GM19025 (cell line): Measurements from ENCODE around the gene SPNS3.

Source experiments
- ATAC-seq: cut with Tn5 transposase; IDR thresholded peaks from one replicate; pipeline ENCODE4 v1.9.1; 2021; ENCODE audit warnings: mild to moderate bottlenecking, low read depth, moderate library complexity; ENCODE audit not compliant: unreplicated experiment

Gene SPNS3

DNA sequence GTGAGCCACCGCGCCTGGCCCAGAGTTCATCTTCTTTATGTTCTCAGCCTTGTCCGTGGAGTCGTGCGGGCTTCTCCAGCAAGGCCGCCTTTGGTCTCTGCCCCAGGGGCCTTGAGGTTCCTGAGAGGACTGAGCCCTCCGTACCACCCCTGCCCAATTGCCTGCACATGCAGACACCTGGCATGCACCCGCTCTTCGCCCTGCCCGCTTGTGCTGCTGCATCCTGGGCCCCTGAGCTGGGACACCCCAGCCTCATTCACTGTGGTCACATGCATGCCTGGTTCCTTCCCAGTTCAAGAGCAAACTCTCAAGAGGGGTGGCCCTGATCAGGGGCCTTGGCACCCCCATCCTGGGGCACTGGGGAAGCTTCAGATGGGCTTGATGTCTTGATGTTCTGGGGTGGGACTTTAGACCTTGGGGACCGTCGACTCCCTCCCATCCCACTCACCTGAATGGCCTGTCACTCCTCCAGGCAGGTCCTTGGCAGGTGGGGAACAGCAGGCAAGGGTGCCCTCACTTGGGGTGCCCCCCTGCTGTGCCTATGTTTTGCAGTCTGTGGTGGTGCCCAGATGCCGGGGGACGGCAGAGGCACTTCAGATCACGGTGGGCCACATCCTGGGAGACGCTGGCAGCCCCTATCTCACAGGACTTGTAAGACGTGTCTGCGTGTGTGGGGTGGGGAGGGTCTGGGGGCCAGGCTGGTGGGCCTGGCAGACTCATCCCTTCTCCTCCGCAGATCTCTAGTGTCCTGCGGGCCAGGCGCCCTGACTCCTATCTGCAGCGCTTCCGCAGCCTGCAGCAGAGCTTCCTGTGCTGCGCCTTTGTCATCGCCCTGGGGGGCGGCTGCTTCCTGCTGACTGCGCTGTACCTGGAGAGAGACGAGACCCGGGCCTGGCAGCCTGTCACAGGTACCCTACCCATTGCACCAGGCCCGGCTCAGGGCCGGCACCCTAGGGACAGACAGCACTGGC lies 52.2 kb downstream of the SPNS3 start:
- no peak for ATAC-seq

GRCh38 chr17:4487296-4487695 lies 53.6 kb downstream of the SPNS3 start:
- ATAC-seq = no peak

- ATAC-seq = no peak
Measured at GRCh38 chr17:4487820-4488716, 54.3 kb downstream of the SPNS3 start.

DNA sequence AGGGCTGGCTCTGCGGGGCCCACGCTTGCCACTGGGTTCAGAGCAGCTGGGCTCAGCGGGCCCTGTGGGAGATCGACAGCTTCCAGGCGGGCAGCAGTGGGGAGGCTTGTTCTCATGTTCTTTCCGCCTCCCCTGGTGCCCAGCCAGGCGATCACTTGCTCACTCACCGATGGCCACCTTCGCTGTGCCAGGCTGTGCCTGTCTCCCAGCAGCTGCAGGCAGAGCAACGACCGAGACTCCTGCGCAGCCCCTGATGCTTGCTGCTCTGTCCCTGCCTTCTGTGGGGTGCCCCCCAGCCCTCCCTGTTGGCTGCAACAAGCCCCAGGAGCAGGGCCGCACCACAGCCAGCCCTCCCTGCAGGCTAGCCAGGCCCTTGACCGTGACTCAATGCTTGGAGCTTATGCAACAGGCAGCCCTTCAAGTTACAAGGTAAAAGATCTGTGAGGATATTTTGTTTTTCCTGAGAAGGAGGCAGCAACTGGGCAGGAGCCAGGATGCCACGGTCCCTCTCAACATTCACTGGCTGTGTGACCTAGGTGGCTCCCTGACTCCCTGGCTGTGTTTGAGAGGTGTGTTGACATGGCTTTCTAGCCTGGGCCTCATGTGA lies 55.4 kb downstream of the SPNS3 start:
- no peak for ATAC-seq

DNA sequence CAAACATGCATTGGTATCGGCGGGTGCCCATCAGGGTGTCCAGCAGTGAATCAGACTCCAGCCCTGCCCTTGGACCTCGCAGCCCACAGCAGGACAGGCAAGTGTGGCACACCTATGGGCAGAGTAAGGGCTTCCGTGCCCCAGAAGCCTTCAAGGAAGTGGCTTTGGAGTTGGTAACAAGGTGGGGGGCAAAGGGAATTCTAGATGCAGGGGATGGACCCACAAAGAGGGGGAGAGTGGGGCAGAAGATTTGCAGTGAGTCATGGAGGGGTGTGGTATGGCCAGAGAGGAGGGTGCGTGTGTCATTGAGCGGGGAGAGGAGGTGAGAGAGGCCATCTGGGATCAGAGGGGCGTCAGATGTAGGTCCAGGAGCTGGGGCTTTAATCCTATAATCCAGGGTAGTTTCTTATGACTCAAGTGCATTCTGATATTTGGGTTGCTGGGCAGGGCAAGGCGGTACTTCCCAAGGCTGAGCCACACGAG lies 56.4 kb downstream of the SPNS3 start:
- no peak for ATAC-seq

DNA sequence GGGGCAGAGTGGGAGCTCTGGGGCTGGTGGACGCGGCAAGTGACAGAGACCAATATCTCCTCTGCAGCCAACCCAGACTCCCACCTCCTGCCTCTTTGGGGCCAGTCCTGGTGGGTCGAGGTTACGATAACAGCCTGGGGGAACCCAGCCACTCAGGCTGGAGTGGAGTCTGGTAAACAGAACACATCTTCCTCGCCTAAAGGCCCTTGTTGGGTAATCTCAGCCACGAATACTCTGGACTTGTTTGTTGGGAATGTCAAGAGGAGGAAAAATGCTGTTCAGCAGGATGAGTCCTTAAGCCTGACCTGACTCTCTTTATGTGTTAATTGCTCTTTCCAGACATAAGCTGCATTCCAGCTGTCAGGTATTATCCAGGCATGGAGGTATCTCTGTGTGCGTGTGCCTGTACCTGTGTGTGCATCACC lies 56.9 kb downstream of the SPNS3 start:
- ATAC-seq = no peak

DNA sequence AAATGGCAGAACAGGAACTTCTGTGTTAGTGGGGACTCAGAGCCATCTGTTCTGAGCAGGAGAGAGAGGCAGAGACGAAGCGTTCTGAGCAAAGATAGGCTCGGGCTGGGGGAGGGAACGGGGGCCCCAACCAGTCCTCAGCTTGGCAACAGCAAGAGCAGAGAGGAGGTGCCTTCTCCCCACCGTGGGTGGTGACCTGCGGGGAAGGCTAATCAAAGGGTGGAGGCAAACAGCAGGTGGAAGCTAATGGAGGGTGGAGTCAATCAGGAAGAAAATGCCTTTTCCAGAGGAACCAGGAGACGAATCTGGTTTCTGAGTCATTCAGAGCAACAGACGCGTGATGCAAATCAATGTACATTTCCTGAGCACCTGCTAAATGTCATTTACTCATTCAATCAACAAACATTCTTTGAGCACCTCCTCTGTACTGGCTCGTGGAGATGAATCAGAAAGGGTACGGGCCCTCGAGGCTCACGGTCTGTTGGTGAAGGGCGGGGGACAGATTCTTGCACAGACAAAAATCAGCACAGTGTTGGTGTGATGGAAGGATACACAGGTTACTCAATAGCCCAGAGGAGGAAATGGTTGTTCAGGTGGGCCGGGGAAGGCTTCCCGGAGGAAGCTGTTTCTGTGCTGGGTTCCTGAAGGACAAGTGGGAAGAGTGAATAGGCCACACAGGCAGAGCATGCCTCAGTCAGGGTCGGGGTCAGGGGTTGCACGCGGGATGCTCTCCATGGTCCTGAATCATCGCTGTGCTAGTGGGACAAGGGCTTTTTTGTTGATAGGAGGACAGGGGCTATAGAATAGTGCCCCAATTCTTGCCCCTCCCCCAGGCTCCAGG lies 59.2 kb downstream of the SPNS3 start:
- ATAC-seq = no peak

DNA sequence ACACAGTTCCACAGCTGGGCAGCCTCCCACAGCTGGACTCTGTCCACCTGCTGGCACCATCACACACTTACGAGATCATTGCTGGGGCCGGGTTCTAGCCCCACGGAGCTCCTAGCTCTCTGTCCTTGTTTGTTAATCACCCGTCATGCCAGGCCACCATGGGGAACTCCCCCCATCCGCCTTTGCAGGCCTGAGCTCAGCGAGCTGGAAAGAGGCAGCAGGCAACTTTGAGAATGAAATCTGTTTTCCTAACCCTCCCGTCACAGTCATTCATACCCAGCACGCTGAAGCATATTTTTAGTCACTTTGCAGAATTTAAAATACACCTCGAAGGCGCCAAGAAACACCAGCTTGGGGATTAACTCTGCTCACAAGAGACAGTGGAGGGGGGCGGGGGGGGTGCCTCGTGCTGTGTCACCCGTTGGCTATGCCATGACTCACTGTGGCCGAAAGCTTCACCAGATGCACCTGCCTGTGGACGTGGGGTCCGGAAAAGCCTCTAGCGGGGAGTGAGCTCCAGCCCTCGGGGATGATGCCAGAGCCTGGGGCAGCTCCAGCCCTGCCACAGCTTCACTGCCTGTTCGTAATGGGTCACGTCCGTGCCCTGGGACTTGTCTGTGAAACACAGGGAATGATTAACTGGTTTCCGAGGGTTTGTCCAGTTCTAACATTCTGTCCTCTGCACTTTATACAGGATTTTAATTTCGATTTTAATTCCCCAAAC lies 63.5 kb downstream of the SPNS3 start:
- no peak for ATAC-seq

DNA sequence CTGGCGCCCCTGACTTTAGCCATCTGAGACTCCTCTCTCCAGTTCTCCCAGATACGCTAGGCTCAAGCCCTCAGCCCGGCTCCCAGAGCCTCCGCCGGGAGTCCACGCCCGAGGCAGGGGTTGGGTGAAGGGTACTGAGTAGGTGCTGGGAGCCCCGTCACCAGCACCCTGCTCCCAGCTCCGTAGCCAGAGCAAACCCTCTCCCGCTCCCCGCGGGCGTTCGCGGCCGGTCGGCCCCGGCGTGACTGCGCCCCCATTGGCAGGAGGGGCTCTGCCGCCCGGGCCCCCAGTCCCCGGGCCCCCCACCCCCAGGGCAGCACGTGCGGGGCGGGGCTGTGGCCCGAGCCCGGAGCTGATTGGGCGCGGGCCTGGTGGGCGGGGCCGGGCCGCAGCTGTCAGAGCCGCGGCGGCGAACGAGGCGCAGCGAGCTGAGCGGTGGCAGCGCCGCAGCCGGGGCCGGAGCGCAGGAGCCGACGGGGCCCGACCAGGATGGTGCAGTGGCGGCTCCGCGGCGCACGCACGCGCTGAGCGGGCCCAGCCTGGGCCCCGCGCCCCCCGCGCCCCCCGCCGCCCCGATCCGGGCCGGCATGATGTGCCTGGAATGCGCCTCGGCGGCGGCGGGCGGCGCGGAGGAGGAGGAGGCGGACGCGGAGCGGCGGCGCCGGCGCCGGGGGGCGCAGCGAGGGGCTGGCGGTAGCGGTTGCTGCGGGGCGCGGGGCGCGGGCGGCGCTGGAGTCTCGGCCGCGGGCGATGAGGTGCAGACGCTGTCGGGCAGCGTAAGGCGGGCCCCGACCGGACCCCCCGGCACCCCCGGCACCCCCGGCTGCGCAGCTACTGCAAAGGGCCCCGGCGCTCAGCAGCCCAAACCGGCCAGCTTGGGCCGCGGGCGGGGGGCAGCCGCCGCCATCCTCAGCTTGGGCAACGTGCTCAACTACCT lies 65.0 kb downstream of the SPNS3 start, which contains the start of gene SPNS2:
SPNS2 (plus strand) TSS at position 421 of the 937 bp plus-strand sequence; CDS start at position 588, 167 bp downstream.
- ATAC-seq = no peak

- ATAC-seq = no peak
Measured at GRCh38 chr17:4499431-4500190, 65.9 kb downstream of the SPNS3 start.

DNA sequence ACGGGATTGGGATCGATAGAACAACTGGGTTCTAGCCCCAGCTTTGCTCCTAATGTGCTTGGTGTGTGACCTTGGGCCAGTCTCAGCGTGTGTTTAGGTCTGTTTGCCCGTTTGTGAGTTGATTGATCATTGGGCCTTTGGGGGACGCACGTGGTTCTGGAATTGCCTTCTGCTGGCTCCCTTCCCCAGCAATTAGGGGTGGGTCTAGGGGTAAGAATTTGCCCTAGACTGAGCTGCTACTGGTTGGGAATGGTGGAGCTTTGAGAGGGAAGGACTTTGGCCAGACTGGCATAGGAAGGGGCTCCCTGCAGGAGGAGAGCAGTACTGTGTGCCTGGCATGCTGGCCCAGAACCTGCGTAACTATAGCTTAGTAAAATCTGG lies 66.4 kb downstream of the SPNS3 start:
- no peak for ATAC-seq

DNA sequence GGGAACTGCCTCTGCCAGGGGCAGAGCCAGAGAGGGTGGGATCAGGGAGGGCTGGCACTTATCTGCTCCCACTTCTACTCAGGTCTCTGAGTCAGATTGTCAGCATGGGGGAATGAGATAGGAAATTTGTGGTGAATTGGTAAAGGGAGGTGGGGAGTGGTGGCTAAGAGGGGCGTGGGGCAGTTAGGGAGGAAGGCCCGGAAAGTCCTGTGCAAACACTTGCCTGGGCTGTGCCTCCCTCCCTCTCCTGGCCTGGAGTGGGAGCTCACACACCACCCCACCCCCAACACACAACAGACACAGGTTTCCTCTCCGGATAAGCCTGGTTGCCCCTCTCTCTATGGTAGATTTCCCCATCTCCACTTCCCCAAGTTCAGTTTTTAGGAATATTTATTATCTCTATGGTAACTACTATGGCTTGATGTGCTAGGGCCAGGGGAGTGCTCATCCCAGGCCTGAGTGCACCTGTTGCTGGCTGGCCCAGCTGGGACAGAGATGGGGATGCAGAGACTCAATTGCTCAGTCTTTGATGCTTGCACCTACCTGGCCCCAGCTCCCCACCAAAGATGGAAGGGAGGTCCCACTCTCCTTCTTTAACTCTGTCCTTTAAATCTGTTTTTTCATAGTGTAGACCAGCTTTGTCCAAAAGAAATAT lies 67.7 kb downstream of the SPNS3 start:
- ATAC-seq = no peak

DNA sequence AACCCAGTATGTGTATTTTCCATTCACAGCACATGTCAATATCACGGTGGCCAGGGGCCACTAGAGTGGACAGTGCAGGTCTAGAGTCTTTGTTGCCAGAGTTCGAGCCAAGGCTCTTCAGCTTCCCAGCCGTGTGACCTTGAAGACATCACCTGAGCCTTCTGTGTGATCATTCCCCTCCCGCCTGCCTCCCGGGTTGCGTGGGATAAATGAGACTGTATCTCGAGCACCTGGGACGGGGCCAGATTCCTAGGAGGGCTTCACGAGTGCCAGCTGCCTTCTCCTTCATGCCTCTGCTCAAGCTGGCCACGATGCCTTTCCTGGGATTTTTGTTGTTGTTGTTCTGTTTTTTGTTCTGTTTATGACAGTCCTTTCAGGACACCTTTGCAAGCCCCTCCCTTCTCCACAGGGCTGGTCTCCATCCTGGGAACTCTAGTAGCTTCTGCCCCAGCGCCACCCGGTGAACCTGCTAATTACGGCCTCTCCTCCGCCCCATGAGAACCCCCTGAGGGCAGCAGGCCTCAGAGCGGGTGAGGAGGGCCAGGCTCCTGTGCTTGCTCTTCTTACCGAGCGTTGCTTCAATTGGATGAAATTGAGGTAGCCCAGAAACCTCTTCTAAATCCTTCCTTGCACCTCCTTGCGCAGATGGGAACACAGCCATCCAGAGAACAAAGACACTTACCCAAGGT lies 68.9 kb downstream of the SPNS3 start:
- ATAC-seq = no peak

GRCh38 chr17:4503283-4504025 lies 69.7 kb downstream of the SPNS3 start:
- ATAC-seq = no peak

DNA sequence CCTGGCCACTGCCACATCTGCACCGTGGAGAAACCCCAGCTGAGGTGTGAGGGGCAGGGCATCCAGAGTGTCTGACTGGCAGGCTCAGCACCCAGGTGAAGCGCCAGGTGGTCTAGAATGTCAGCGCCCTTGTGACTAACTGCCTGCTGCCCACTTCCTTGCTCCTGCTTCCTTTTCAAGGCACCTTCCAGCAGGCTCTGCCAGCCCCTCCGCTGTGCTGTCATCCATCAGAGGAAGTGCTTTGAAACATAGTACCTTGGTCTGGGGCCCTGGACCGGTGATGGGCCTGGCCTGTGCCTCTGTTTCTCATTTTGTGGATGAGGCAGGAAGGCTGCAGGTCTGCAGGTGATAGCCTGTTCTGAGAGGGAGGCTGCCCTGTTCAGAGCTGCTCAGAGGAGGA lies 70.4 kb downstream of the SPNS3 start:
- no peak for ATAC-seq

- ATAC-seq = no peak
Measured at GRCh38 chr17:4505187-4505586, 71.4 kb downstream of the SPNS3 start.
